ENCODE results near the gene ME3.

ME3 gene

DNA sequence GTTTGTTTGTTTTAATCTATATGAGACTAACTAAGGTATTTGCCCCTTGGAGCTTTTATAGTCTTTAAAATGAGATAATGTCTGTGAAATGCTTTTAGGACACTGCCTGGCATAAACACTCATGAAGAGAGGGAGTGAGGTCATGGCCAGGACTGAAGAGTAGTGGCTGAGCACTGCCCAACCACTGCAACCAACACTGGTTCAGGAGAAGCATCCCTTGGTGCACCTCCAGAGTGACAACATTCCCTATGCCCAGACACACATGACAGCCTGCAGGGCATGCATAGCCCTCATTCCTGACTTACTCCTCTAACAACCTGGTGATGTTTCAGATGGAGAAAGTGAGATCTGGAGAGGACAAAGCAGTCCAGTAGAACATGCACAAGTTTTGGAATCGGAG is 36.1 kb downstream of the ME3 start:
- TF ChIP-seq, protein P1, sequence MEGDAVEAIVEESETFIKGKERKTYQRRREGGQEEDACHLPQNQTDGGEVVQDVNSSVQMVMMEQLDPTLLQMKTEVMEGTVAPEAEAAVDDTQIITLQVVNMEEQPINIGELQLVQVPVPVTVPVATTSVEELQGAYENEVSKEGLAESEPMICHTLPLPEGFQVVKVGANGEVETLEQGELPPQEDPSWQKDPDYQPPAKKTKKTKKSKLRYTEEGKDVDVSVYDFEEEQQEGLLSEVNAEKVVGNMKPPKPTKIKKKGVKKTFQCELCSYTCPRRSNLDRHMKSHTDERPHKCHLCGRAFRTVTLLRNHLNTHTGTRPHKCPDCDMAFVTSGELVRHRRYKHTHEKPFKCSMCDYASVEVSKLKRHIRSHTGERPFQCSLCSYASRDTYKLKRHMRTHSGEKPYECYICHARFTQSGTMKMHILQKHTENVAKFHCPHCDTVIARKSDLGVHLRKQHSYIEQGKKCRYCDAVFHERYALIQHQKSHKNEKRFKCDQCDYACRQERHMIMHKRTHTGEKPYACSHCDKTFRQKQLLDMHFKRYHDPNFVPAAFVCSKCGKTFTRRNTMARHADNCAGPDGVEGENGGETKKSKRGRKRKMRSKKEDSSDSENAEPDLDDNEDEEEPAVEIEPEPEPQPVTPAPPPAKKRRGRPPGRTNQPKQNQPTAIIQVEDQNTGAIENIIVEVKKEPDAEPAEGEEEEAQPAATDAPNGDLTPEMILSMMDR (IDR thresholded peaks at IDR 0.05; ENCODE audit: insufficient read depth, low read length, poor library complexity, severe bottlenecking), result no peak
- no peaks in the 10 kb centered on the region; the same call in 1 of the 2 replicates for H3K27me3 ChIP-seq (replicated peaks; ENCODE audit: control insufficient read depth, insufficient read depth, low read length)
- no peaks in the 10 kb centered on the region for H3K36me3 ChIP-seq (ENCODE audit: control insufficient read depth, insufficient read depth, low read length)
- no peak overlapping the region for H3K4me3 ChIP-seq (replicated peaks; ENCODE audit: low read depth, low read length)
- DNase-seq (ENCODE audit: extremely low read depth, insufficient read length), result no peak

DNA sequence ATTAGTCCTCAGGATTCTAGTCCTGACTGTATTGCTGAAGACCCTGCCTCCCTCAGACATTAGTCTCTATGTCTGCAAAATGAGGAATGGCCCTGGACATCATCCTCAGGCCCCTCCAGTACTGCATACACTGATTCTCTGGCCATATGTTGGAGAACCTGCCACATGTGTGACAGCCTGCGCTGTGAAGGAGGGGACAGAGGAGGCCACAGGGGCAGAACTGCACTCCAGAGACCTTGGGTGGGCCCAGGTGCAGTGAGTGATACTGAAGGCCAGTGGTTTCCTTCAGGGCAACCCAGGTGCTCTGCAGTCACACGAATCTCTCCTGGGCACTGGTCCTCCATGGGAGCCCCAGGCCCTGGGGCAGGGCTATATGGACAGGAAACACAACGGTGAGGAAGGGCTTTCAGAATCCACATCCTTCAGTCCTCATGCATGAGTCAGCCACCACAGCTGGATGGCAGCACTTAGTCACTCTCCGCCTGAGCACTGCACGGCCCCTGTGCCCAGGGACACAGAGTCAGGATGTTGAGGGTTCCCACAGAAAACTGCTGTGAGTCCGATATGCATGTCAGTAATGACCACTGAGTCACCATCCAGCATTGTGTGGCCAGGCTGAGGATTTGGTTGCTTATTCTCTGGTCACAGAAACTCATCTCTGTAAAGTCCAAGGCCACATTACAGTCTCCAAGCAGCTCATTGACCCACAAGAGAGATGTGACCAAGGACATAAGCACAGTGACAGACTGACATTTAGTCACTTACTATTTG is 39.7 kb downstream of the ME3 start:
- TF ChIP-seq, protein P1 (IDR thresholded peaks at IDR 0.05; ENCODE audit: insufficient read depth, low read length, poor library complexity, severe bottlenecking), result no peak
- Histone ChIP-seq H3K4me3 (replicated peaks; ENCODE audit: low read depth, low read length) (no peak overlapping the region), H3K27me3 (replicated peaks; ENCODE audit: control insufficient read depth, insufficient read depth, low read length) (no peaks in the 10 kb centered on the region; the same call in 1 of the 2 replicates), H3K36me3 (ENCODE audit: control insufficient read depth, insufficient read depth, low read length) (no peaks in the 10 kb centered on the region)
- no peak for DNase-seq (ENCODE audit: extremely low read depth, insufficient read length)

DNA sequence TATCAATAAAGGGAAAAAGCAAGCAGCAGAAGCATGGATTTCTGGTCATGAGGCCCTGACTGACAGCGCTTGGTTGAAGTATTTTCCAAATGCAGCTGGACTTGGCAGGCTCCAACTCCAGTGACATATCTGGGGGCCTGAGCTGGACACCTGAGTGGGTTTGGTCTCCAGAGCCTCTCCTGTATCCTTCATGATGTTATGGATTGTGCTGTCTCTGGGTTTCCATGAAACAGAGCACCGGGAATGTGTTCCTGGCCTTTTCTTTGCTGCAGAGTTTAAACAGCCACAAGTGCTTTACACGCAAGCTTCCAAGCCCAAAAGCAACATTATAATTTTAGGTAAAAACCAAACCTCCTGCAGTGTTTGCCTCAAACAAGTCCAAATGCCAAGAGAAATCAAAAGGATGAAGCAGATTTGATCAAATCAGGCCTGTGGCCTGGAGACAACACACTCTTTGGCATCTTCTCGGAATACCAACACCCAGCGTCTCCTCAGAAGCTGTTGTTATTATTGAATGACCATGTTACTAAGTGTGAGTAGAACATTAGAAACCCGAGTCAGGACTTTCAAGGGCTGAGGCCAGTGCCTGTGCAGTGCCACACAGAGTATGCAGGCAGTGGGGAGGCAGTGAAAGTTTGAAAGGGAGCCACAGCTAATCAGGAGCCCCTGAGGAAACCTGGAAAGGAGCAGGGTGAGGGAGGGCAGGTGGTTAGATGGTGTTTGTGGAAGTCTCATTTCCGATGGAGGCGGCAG is 42.0 kb downstream of the ME3 start:
- Histone ChIP-seq H3K36me3 (ENCODE audit: control insufficient read depth, insufficient read depth, low read length) (no peaks in the 10 kb centered on the region), H3K4me3 (replicated peaks; ENCODE audit: low read depth, low read length) (no peak overlapping the region), H3K27me3 (replicated peaks; ENCODE audit: control insufficient read depth, insufficient read depth, low read length) (no peaks in the 10 kb centered on the region; the same call in 1 of the 2 replicates)
- TF ChIP-seq, protein P1 (IDR thresholded peaks at IDR 0.05; ENCODE audit: insufficient read depth, low read length, poor library complexity, severe bottlenecking), result no peak
- DNase-seq (ENCODE audit: extremely low read depth, insufficient read length), result no peak

DNA sequence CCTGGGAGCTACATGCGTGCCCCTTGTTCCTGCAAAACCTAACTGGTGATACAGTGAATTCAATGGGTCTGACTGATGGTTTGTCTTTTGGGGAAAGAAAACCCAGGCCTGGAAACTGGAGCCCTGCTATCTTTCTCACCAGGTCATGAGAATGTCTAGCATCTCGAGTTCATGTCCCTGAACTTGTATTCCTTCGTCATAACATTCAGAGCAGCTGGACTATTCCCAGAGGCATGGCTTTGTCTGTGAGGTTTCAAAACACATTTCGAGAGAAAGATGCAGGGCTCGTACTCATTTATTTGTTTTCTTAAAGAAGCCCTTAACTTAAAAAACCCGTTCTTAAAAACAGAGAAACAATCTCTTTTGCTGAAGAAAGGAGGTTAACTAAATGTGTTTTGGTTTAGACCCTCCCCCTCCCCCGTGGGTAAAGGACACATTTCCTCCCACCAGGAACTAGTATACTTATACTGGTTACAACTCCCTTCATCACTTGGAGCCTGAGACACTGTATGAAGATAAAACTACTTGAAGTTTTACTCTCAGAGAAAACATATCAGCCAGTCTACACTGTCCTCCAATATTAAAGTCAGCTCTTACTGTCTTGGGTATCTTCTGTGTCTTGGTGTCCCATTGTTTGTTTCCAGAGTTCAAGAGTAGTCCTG is 43.2 kb downstream of the ME3 start:
- Histone ChIP-seq H3K36me3 (ENCODE audit: control insufficient read depth, insufficient read depth, low read length) (no peaks in the 10 kb centered on the region), H3K27me3 (replicated peaks; ENCODE audit: control insufficient read depth, insufficient read depth, low read length) (no peaks in the 10 kb centered on the region; the same call in 1 of the 2 replicates), H3K4me3 (replicated peaks; ENCODE audit: low read depth, low read length) (no peak overlapping the region)
- DNase-seq (ENCODE audit: extremely low read depth, insufficient read length), result no peak
- TF ChIP-seq, protein P1 (IDR thresholded peaks at IDR 0.05; ENCODE audit: insufficient read depth, low read length, poor library complexity, severe bottlenecking), result no peak

DNA sequence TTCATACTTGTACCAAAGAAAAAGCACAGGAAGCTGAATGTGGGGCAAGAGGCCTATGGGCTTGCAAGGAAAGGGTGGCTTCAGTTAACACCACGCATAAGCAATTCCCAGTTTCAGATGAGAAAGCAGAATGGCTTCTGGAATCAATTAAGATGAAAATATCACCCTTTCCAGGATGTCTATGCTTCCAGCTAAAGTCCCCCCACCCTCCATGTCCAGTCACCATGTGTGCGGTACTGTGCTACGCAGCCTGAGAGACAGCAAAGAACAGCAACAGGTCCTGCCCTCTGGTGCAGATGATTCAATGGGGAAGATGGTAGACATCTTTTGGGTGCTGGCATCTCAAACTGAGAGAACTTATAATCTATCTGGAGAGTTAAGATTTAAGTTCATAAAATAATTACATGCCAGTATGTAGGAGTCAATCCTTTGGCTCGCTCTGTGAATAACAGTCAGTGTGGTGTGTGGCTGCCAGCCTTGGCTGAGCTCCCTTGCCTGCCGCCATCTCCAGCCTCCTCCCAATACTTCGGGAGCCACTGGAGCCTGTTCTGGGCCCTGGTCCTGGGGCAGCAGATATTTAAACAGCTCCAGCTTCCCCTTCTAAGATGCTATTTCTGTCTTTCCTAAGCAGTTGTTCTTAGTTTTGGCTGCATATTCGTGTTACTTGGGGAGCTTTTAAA is 44.5 kb downstream of the ME3 start:
- H3K4me3 ChIP-seq (replicated peaks; ENCODE audit: low read depth, low read length), result no peak overlapping the region
- no peak for DNase-seq (ENCODE audit: extremely low read depth, insufficient read length)
- no peaks in the 10 kb centered on the region for H3K36me3 ChIP-seq (ENCODE audit: control insufficient read depth, insufficient read depth, low read length)
- no peaks in the 10 kb centered on the region; the same call in 1 of the 2 replicates for H3K27me3 ChIP-seq (replicated peaks; ENCODE audit: control insufficient read depth, insufficient read depth, low read length)
- TF ChIP-seq, protein P1 (IDR thresholded peaks at IDR 0.05; ENCODE audit: insufficient read depth, low read length, poor library complexity, severe bottlenecking), result no peak

All from GM06990 (cell line).